ENCODE results near the gene KCTD15.

GRCh38 chr19:33772102-33772857 is 24.4 kb upstream of the KCTD15 start:
- TF ChIP-seq, protein P1, sequence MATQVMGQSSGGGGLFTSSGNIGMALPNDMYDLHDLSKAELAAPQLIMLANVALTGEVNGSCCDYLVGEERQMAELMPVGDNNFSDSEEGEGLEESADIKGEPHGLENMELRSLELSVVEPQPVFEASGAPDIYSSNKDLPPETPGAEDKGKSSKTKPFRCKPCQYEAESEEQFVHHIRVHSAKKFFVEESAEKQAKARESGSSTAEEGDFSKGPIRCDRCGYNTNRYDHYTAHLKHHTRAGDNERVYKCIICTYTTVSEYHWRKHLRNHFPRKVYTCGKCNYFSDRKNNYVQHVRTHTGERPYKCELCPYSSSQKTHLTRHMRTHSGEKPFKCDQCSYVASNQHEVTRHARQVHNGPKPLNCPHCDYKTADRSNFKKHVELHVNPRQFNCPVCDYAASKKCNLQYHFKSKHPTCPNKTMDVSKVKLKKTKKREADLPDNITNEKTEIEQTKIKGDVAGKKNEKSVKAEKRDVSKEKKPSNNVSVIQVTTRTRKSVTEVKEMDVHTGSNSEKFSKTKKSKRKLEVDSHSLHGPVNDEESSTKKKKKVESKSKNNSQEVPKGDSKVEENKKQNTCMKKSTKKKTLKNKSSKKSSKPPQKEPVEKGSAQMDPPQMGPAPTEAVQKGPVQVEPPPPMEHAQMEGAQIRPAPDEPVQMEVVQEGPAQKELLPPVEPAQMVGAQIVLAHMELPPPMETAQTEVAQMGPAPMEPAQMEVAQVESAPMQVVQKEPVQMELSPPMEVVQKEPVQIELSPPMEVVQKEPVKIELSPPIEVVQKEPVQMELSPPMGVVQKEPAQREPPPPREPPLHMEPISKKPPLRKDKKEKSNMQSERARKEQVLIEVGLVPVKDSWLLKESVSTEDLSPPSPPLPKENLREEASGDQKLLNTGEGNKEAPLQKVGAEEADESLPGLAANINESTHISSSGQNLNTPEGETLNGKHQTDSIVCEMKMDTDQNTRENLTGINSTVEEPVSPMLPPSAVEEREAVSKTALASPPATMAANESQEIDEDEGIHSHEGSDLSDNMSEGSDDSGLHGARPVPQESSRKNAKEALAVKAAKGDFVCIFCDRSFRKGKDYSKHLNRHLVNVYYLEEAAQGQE (IDR thresholded peaks at IDR 0.05; ENCODE audit: low read depth): no peak
- TF ChIP-seq YY1 (IDR thresholded peaks at IDR 0.05; ENCODE audit: low read depth) (no peak), EP300 (IDR thresholded peaks at IDR 0.05; ENCODE audit: borderline replicate concordance) (no peak), CEBPB (IDR thresholded peaks at IDR 0.05) (no peak)
